ENCODE data around the gene RGS5.

Gene RGS5

GRCh38 chr1:163141556-163141955, 61.2 kb downstream of the RGS5 start:
- DNase-seq, result no peak

GRCh38 chr1:163137556-163138265, 65.0 kb downstream of the RGS5 start:
- DNase-seq, result no peak

- no peak for DNase-seq
Measured at GRCh38 chr1:163131981-163132380, 70.7 kb downstream of the RGS5 start.

GRCh38 chr1:163130225-163130856, 72.4 kb downstream of the RGS5 start:
- no peak for DNase-seq

- DNase-seq, result no peak
Measured at GRCh38 chr1:163128282-163128681, 74.4 kb downstream of the RGS5 start.

GRCh38 chr1:163124812-163125211, 77.9 kb downstream of the RGS5 start:
- no peak for DNase-seq

GRCh38 chr1:163120372-163120771, 82.3 kb downstream of the RGS5 start:
- DNase-seq, result no peak

- DNase-seq, result no peak
Measured at GRCh38 chr1:163119707-163120106, 83.0 kb downstream of the RGS5 start.

- DNase-seq, result no peak
Measured at GRCh38 chr1:163115887-163116286, 86.8 kb downstream of the RGS5 start.

- DNase-seq, result no peak
Measured at GRCh38 chr1:163107655-163108054, 95.1 kb downstream of the RGS5 start.

- no peak for DNase-seq
Measured at GRCh38 chr1:163106364-163106987, 96.2 kb downstream of the RGS5 start.

- DNase-seq, result no peak
Measured at GRCh38 chr1:163104385-163105099, 98.2 kb downstream of the RGS5 start.

GRCh38 chr1:163102590-163102989, 100.1 kb downstream of the RGS5 start:
- DNase-seq, result no peak

- DNase-seq, result no peak
Measured at GRCh38 chr1:163095213-163095612, 107.5 kb downstream of the RGS5 start.

- DNase-seq, result no peak
Measured at GRCh38 chr1:163094589-163094988, 108.1 kb downstream of the RGS5 start.

GRCh38 chr1:163094182-163094581, 108.5 kb downstream of the RGS5 start:
- no peak for DNase-seq

GRCh38 chr1:163093579-163093978, 109.1 kb downstream of the RGS5 start:
- DNase-seq, result no peak

- no peak for DNase-seq
Measured at GRCh38 chr1:163093169-163093568, 109.5 kb downstream of the RGS5 start.

Measured in T-helper 1 cell (primary cell).